C4-2B (cell line): ENCODE data around the gene GRK4.

ENCODE experiments used
- ZFX ChIP-seq: fragments of 450-650 bp; IDR thresholded peaks from 2 replicates; pipeline ENCODE4 v1.6.1; 2017
- TF ChIP-seq, protein P1 (sequence below): fragments of 450-650 bp; conservative IDR thresholded peaks from 2 replicates; pipeline ENCODE4 v1.5.1; 2017; ENCODE audit warnings: mild to moderate bottlenecking

DNA sequence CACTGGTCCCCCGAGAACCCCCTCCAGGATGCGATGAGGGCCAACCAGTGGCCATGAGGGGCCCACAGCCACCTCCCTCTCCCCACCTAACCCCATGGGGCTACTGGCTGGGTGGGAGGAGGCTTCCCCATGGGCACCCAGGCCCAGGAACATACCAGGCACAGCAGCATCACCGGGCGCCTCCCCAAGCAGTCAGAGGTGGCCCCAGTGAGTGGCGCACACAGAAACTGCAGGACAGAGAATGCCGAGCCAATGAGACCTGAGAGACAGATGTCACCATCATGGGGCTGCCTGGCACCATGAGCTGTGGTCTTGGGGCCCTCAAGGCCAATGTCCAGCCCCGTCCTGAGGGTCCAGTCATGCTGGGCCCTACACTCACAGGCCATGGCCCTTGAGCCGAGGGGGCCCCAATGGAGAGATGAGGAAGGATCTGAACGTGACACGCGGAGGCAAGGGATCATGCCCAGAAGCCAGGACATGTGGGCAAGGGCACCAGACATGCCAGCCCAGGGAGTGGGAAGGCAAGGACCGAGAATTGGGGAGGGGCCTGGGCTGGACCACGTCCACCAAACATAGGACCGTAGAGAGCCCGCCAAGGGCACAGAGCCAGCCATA lies 30.3 kb upstream of the GRK4 start:
- TF ChIP-seq, protein P1, sequence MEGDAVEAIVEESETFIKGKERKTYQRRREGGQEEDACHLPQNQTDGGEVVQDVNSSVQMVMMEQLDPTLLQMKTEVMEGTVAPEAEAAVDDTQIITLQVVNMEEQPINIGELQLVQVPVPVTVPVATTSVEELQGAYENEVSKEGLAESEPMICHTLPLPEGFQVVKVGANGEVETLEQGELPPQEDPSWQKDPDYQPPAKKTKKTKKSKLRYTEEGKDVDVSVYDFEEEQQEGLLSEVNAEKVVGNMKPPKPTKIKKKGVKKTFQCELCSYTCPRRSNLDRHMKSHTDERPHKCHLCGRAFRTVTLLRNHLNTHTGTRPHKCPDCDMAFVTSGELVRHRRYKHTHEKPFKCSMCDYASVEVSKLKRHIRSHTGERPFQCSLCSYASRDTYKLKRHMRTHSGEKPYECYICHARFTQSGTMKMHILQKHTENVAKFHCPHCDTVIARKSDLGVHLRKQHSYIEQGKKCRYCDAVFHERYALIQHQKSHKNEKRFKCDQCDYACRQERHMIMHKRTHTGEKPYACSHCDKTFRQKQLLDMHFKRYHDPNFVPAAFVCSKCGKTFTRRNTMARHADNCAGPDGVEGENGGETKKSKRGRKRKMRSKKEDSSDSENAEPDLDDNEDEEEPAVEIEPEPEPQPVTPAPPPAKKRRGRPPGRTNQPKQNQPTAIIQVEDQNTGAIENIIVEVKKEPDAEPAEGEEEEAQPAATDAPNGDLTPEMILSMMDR = no peak
- no peak for TF ChIP-seq ZFX
